ENCODE measurements around the gene ANKRD9. TPM values are rescaled to one million over a fixed set of nuclear protein-coding genes. Genes with fewer than 3 reads are reported as not detected.

ANKRD9 gene
- polyA plus RNA-seq, 1 donor from 2014 or later: 1.5 TPM

GRCh38 chr14:102490456-102490855, 19.1 kb downstream of the ANKRD9 start:
- H3K9me2 ChIP-seq (ENCODE audit: insufficient read depth, low read length): no peaks in the 10 kb centered on the region
- no peak overlapping the region for H3K4me2 ChIP-seq (ENCODE audit: low read length)
- no peak overlapping the region for H3K27ac ChIP-seq (ENCODE audit: low read length)
- H3K9ac ChIP-seq (ENCODE audit: low read length): no peak overlapping the region
- H2AFZ ChIP-seq (ENCODE audit: low read depth, low read length): no peak overlapping the region
- H3F3A ChIP-seq (ENCODE audit: insufficient read depth, low read length, poor library complexity, severe bottlenecking): no peaks in the 10 kb centered on the region
- no peaks in the 10 kb centered on the region for H3K36me3 ChIP-seq (ENCODE audit: insufficient read depth, low read length)
- H3K4me3 ChIP-seq (ENCODE audit: low read length): no peak overlapping the region
- H3K79me2 ChIP-seq (replicated peaks; ENCODE audit: insufficient read depth, low read length): no peaks in the 10 kb centered on the region
- H3K27me3 ChIP-seq (ENCODE audit: insufficient read depth, low read depth, low read length): no peaks in the 10 kb centered on the region
- TF ChIP-seq TAF1 (IDR thresholded peaks at IDR 0.05; ENCODE audit: low read depth) (no peak), POLR2AphosphoS5 (IDR thresholded peaks at IDR 0.05) (no peak)
- no peaks in the 10 kb centered on the region for H4K20me1 ChIP-seq (ENCODE audit: insufficient read depth)
- no peaks in the 10 kb centered on the region for H3K9me3 ChIP-seq (ENCODE audit: low read length)

- Histone ChIP-seq H3K9me3 (ENCODE audit: low read length) (no peaks in the 10 kb centered on the region), H4K20me1 (ENCODE audit: insufficient read depth) (no peaks in the 10 kb centered on the region), H3K9me2 (ENCODE audit: insufficient read depth, low read length) (no peaks in the 10 kb centered on the region), H2AFZ (ENCODE audit: low read depth, low read length) (no peak overlapping the region), H3K27ac (ENCODE audit: low read length) (no peak overlapping the region), H3K79me2 (replicated peaks; ENCODE audit: insufficient read depth, low read length) (no peaks in the 10 kb centered on the region), H3F3A (ENCODE audit: insufficient read depth, low read length, poor library complexity, severe bottlenecking) (no peaks in the 10 kb centered on the region), H3K27me3 (ENCODE audit: insufficient read depth, low read depth, low read length) (no peaks in the 10 kb centered on the region), H3K9ac (ENCODE audit: low read length) (no peak overlapping the region), H3K36me3 (ENCODE audit: insufficient read depth, low read length) (no peaks in the 10 kb centered on the region), H3K4me2 (ENCODE audit: low read length) (no peak overlapping the region), H3K4me3 (ENCODE audit: low read length) (no peak overlapping the region)
- TF ChIP-seq TAF1 (IDR thresholded peaks at IDR 0.05; ENCODE audit: low read depth): no peak
Measured at GRCh38 chr14:102487204-102487577, 22.4 kb downstream of the ANKRD9 start.

- Histone ChIP-seq H3K79me2 (replicated peaks; ENCODE audit: insufficient read depth, low read length) (no peaks in the 10 kb centered on the region), H3K9me3 (ENCODE audit: low read length) (no peaks in the 10 kb centered on the region), H3K9ac (ENCODE audit: low read length) (no peak overlapping the region), H3K27me3 (ENCODE audit: insufficient read depth, low read depth, low read length) (no peaks in the 10 kb centered on the region), H3K4me2 (ENCODE audit: low read length) (no peak overlapping the region), H3K9me2 (ENCODE audit: insufficient read depth, low read length) (no peaks in the 10 kb centered on the region), H3F3A (ENCODE audit: insufficient read depth, low read length, poor library complexity, severe bottlenecking) (no peaks in the 10 kb centered on the region), H3K27ac (ENCODE audit: low read length) (no peak overlapping the region), H4K20me1 (ENCODE audit: insufficient read depth) (no peaks in the 10 kb centered on the region), H3K4me3 (ENCODE audit: low read length) (no peak overlapping the region), H3K36me3 (ENCODE audit: insufficient read depth, low read length) (no peaks in the 10 kb centered on the region), H2AFZ (ENCODE audit: low read depth, low read length) (no peak overlapping the region)
- TF ChIP-seq REST (IDR thresholded peaks at IDR 0.05; ENCODE audit: borderline replicate concordance) (no peak), EZH2 (IDR thresholded peaks at IDR 0.05; ENCODE audit: borderline replicate concordance, insufficient read depth, low read length, poor library complexity, severe bottlenecking) (no peak), EP300 (conservative IDR thresholded peaks at IDR 0.05; ENCODE audit: poor library complexity, severe bottlenecking) (no peak), TAF1 (IDR thresholded peaks at IDR 0.05; ENCODE audit: low read depth) (no peak), RAD21 (conservative IDR thresholded peaks at IDR 0.05) (no peak), MXI1 (conservative IDR thresholded peaks at IDR 0.05; ENCODE audit: poor library complexity, severe bottlenecking) (no peak), POLR2AphosphoS5 (IDR thresholded peaks at IDR 0.05) (no peak), SMC3 (conservative IDR thresholded peaks at IDR 0.05; ENCODE audit: poor library complexity) (no peak)
- TF ChIP-seq, protein P1, sequence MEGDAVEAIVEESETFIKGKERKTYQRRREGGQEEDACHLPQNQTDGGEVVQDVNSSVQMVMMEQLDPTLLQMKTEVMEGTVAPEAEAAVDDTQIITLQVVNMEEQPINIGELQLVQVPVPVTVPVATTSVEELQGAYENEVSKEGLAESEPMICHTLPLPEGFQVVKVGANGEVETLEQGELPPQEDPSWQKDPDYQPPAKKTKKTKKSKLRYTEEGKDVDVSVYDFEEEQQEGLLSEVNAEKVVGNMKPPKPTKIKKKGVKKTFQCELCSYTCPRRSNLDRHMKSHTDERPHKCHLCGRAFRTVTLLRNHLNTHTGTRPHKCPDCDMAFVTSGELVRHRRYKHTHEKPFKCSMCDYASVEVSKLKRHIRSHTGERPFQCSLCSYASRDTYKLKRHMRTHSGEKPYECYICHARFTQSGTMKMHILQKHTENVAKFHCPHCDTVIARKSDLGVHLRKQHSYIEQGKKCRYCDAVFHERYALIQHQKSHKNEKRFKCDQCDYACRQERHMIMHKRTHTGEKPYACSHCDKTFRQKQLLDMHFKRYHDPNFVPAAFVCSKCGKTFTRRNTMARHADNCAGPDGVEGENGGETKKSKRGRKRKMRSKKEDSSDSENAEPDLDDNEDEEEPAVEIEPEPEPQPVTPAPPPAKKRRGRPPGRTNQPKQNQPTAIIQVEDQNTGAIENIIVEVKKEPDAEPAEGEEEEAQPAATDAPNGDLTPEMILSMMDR (IDR thresholded peaks at IDR 0.05; ENCODE audit: poor library complexity, severe bottlenecking): no peak
Measured at GRCh38 chr14:102486513-102487203, 22.9 kb downstream of the ANKRD9 start.

Data from neural cell (in vitro differentiated cells).